ENCODE results near the gene HDGFL3.
"Not testable (repeated sequence)": the region's sequence is repeated elsewhere in the genome, so short reads cannot be mapped to it uniquely, and the experiment has no call there.

DNA sequence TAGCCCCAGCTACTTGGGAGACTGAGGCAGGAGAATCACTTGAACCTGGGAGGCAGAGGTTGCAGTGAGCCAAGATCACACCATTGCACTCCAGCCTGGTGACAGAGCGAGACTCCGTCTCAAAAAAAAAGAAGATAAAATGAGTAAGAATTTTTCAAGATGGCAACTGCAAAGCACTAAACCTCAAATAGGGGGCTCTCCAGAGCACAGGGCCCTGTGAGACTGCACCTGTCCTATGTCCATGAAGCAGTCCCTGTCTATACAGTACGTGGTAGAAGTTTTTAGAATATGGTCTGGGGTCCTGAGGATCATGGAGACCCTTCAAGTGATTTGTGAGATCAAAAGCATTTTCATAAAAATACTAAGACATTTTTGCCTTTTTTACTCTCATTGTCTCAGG lies 122.2 kb downstream of the HDGFL3 start:
- TF ChIP-seq, protein P1, sequence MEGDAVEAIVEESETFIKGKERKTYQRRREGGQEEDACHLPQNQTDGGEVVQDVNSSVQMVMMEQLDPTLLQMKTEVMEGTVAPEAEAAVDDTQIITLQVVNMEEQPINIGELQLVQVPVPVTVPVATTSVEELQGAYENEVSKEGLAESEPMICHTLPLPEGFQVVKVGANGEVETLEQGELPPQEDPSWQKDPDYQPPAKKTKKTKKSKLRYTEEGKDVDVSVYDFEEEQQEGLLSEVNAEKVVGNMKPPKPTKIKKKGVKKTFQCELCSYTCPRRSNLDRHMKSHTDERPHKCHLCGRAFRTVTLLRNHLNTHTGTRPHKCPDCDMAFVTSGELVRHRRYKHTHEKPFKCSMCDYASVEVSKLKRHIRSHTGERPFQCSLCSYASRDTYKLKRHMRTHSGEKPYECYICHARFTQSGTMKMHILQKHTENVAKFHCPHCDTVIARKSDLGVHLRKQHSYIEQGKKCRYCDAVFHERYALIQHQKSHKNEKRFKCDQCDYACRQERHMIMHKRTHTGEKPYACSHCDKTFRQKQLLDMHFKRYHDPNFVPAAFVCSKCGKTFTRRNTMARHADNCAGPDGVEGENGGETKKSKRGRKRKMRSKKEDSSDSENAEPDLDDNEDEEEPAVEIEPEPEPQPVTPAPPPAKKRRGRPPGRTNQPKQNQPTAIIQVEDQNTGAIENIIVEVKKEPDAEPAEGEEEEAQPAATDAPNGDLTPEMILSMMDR (IDR thresholded peaks at IDR 0.05; ENCODE audit: poor library complexity), result not testable (repeated sequence)
- TF ChIP-seq EZH2 (IDR thresholded peaks at IDR 0.05; ENCODE audit: borderline replicate concordance), result not testable (repeated sequence)

All from hepatocyte (in vitro differentiated cells).